Activated naive CD8-positive, alpha-beta T cell treated with anti-CD3 and anti-CD28 coated beads, Interleukin-2, amount 10 ng/mL, durations not matched to agents 7 days and 5 days (primary cell): ENCODE measurements around the gene SKIDA1. TPM values are rescaled to one million over a fixed set of nuclear protein-coding genes. Genes with fewer than 3 reads are reported as not detected.
A peak's percentile ranks its signal among the peaks of the same experiment; 100 is the strongest.
"Not testable (repeated sequence)": the region's sequence is repeated elsewhere in the genome, so short reads cannot be mapped to it uniquely, and the experiment has no call there.

Experiments
- ATAC-seq: fragments of 150-1000 bp; cut with Tn5 transposase; one replicate; pipeline ENCODE4 v1.10.0; 2021; ENCODE audit warnings: low read depth, moderate library complexity
- POLR2A ChIA-PET: fragments of 350-600 bp; sonication (Branson Sonifier 250); formaldehyde crosslinking; loops from one replicate; lab custom pipeline; 2021; ENCODE audit warnings: antibody characterized with exemption; lab: Charles Lee
- DNase-seq: peaks from one replicate; pipeline ENCODE4 v3.0.0; 2021
- H3K27ac Mint-ChIP-seq: one replicate; pipeline ENCODE4 v1.8.0; 2022; ENCODE audit warnings: mild to moderate bottlenecking, mixed read lengths
- H3K27me3 Mint-ChIP-seq: one replicate; pipeline ENCODE4 v1.8.0; 2022; ENCODE audit warnings: mild to moderate bottlenecking, moderate library complexity, mixed read lengths
- H3K36me3 Mint-ChIP-seq: one replicate; pipeline ENCODE4 v1.8.0; 2021; ENCODE audit warnings: mild to moderate bottlenecking, mixed read lengths
- H3K4me1 Mint-ChIP-seq: one replicate; pipeline ENCODE4 v1.8.0; 2021; ENCODE audit warnings: mixed read lengths
- H3K4me3 Mint-ChIP-seq: one replicate; pipeline ENCODE4 v1.8.0; 2022; ENCODE audit warnings: mild to moderate bottlenecking, moderate library complexity, mixed read lengths
- H3K9me3 Mint-ChIP-seq: one replicate; pipeline ENCODE4 v1.8.0; 2021; ENCODE audit warnings: mixed read lengths
- total RNA-seq, 2 experiments: library from RNA; stranded (reverse); gene quantifications; one replicate each; pipeline ENCODE4 v1.2.3, GENCODE V29; 2021

SKIDA1 gene
- total RNA-seq, result under 1 TPM; 0.09 to 0.58 TPM

DNA sequence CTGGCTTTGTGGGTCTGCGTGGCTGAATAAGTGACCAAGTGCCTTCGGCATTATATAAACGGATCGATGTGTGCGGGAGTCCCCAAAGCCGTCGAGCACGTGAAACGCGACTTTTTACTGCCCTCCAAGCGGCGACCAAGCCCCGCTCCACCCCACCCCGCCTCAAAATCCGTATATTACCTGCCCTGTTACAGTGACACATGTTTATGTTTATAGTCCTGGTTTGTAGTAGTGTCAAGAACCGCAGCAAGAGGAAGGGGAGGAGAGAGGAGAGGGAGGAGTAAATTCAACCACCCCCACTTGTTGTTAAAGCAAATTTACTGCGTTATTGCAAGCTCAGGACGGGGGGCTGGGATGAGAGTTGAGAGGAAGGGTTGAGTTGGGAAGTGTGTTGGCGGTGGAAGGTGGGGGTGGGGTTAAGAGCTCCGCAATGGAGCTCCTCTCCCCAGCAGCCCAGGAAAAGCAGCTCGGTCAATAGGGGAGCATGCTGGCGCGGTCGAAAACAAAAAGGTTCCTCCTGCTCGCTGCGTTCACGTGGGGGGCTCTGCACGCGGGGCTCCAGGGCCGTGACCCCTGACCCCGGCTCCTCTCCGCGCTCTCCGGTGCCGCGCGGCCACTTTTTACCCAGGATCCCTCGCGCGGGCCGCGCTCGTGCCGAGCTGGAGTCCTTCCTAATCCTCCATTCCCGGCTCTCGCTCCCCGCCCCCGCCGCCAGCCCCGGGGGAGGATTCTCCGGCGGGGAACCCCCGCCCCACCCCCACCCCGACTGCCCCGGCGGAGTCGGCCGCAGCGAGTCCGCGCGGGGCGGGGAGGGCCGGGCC, at the start of gene SKIDA1:
TSS of gene SKIDA1 (minus strand) at position 316 of the 821 bp plus-strand sequence. CDS start 7,860 bp downstream, outside the sequence.
- POLR2A ChIA-PET, result interaction anchor here (0.6 to 1.2 kb wide), 6 partner anchors 11 to 1151 kb away, joined by 3 to 5 read pairs (median 3); no protein-coding TSS in a partner anchor
- peak within 1 kb of the TSS; percentile 99 for H3K27ac Mint-ChIP-seq
- H3K4me3 Mint-ChIP-seq, result peak within 1 kb of the TSS; percentile 97
- H3K27me3 Mint-ChIP-seq, result peaks cover 67% of the 10 kb centered on the region
- peak; percentile 63 for ATAC-seq
- no peaks in the 10 kb centered on the region for H3K9me3 Mint-ChIP-seq
- DNase-seq, result peak; percentile 79
- no peaks in the 10 kb centered on the region for H3K36me3 Mint-ChIP-seq
- peaks cover 23% of the 10 kb centered on the region for H3K4me1 Mint-ChIP-seq

DNA sequence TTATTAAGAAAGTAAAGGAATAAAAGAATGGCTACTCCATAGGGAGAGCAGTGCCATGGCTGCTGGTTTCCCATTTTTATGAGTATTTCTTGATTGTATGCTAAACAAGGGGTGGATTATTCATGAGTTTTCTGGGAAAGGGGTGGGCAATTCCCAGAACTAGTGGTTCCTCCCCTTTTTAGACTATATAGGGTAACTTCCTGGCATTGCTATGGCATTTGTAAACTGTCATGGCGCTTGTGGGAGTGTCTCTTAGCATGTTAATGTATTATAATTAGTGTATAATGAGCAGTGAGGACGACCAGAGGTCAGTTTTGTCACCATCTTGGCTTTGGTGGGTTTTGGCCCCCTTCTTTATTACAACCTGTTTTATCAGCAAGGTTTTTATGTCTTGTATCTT, 49.0 kb upstream of the SKIDA1 start:
- Mint-ChIP-seq H3K4me1 (peaks cover 27% of the 10 kb centered on the region), H3K36me3 (peaks cover 42% of the 10 kb centered on the region)
- H3K27me3 Mint-ChIP-seq, DNase-seq, H3K9me3 Mint-ChIP-seq, ATAC-seq, H3K4me3 Mint-ChIP-seq, H3K27ac Mint-ChIP-seq, POLR2A ChIA-PET: not testable (repeated sequence)

GRCh38 chr10:21572578-21572977, 47.1 kb upstream of the SKIDA1 start:
- H3K4me3 Mint-ChIP-seq, result no peak overlapping the region
- POLR2A ChIA-PET, result interaction anchor here (0.5 kb wide), 1 partner anchor 24 kb away, joined by 3 read pairs; no protein-coding TSS in a partner anchor

DNA sequence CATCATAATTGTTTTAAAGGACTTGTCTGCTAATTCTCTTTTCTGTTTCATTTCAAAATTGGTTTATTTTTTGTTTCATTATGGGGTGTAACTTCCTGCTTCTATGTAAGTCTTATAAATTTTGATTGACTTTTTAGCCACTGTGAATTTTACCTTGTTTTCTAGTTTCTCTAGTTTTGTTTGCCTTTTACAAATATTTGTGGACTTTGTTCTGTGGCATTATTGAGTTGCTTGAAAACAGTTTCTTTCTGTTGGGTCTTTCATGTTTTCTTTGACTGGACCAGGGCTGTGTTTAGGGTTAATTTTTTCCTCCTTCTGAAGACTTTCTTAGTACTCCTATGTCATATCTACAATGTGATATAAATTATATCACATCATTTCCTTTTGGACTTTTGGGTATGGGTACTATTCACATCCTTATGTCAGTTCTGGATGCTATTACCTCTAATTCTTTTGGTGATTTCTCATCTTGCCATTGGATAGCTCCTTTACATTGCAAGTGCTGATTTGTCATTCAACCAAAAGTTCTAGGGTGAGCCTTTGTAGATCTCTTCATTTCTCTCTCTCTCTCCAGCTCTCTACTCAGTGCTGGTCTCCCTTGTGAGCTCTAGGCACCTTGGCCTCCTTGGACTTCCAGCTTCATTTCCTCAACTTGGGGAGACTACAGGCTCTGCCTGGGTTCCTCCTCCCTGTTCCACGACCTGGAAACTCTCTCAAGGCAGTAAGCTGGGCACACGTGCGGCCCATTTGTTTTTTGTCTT, 45.5 kb upstream of the SKIDA1 start:
- H3K27me3 Mint-ChIP-seq, result no peaks in the 10 kb centered on the region
- POLR2A ChIA-PET, result no interaction called here
- H3K4me3 Mint-ChIP-seq, result no peak overlapping the region
- H3K4me1 Mint-ChIP-seq, result peaks cover 29% of the 10 kb centered on the region
- DNase-seq (no peak), ATAC-seq (no peak)
- H3K27ac Mint-ChIP-seq, result peak overlapping the region; percentile 4
- no peaks in the 10 kb centered on the region for H3K9me3 Mint-ChIP-seq
- H3K36me3 Mint-ChIP-seq, result peaks cover 47% of the 10 kb centered on the region

More at GRCh38 chr10:21572578-21572977, 47.1 kb upstream of the SKIDA1 start:
- H3K9me3 Mint-ChIP-seq, result no peaks in the 10 kb centered on the region
- H3K36me3 Mint-ChIP-seq, result peaks cover 46% of the 10 kb centered on the region
- no peak for ATAC-seq
- H3K27ac Mint-ChIP-seq, result no peak overlapping the region
- H3K4me1 Mint-ChIP-seq, result peaks cover 24% of the 10 kb centered on the region
- DNase-seq, result no peak
- no peaks in the 10 kb centered on the region for H3K27me3 Mint-ChIP-seq

GRCh38 chr10:21558984-21559383, 33.5 kb upstream of the SKIDA1 start:
- DNase-seq, H3K27ac Mint-ChIP-seq, H3K4me3 Mint-ChIP-seq, H3K9me3 Mint-ChIP-seq, ATAC-seq, H3K4me1 Mint-ChIP-seq, H3K27me3 Mint-ChIP-seq, POLR2A ChIA-PET: not testable (repeated sequence)
- H3K36me3 Mint-ChIP-seq, result peaks cover 43% of the 10 kb centered on the region

- Mint-ChIP-seq H3K4me1 (peaks cover 8% of the 10 kb centered on the region), H3K9me3 (no peaks in the 10 kb centered on the region), H3K27ac (no peak overlapping the region), H3K36me3 (peaks cover 49% of the 10 kb centered on the region), H3K4me3 (no peak overlapping the region), H3K27me3 (no peaks in the 10 kb centered on the region)
- DNase-seq (no peak), ATAC-seq (no peak)
- POLR2A ChIA-PET, result no interaction called here
These were observed 31.0 kb upstream of the SKIDA1 start for GRCh38 chr10:21556527-21556926.

- H3K4me3 Mint-ChIP-seq, result no peak overlapping the region
- DNase-seq (no peak), ATAC-seq (no peak)
- peaks cover 45% of the 10 kb centered on the region for H3K36me3 Mint-ChIP-seq
- no peaks in the 10 kb centered on the region for H3K27me3 Mint-ChIP-seq
- H3K4me1 Mint-ChIP-seq, result peaks cover 5% of the 10 kb centered on the region
- no peaks in the 10 kb centered on the region for H3K9me3 Mint-ChIP-seq
- H3K27ac Mint-ChIP-seq, result no peak overlapping the region
- POLR2A ChIA-PET, result no interaction called here
These were observed 27.2 kb upstream of the SKIDA1 start for GRCh38 chr10:21552638-21553037.

- no peak overlapping the region for H3K27ac Mint-ChIP-seq
- peaks cover 3% of the 10 kb centered on the region for H3K4me1 Mint-ChIP-seq
These were observed 21.8 kb upstream of the SKIDA1 start for GRCh38 chr10:21547246-21547645.

DNA sequence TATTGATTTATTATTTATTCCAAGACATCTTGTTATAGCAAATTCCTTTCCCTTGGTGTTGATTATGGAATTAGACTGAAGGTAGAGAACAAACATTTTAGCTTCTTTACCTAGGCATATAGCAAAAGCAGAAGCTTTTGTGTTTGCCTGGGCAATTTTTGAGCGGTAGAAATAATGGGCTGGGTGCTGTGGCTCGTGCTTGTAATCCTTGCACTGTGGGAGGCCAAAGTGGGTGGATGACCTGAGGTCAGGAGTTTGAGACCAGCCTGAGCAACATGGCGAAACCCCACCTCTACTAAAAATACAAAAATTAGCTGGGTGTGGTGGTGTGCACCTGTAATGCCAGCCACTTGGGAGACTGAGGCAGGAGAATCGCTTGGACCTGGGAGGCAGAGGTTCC, 15.2 kb upstream of the SKIDA1 start:
- POLR2A ChIA-PET, H3K4me3 Mint-ChIP-seq: not testable (repeated sequence)

More at GRCh38 chr10:21547246-21547645, 21.8 kb upstream of the SKIDA1 start:
- Mint-ChIP-seq H3K36me3 (peaks cover 49% of the 10 kb centered on the region), H3K27me3 (no peaks in the 10 kb centered on the region), H3K4me3 (no peak overlapping the region), H3K9me3 (no peaks in the 10 kb centered on the region)
- ATAC-seq, result no peak
- POLR2A ChIA-PET, result no interaction called here
- DNase-seq, result no peak

DNA sequence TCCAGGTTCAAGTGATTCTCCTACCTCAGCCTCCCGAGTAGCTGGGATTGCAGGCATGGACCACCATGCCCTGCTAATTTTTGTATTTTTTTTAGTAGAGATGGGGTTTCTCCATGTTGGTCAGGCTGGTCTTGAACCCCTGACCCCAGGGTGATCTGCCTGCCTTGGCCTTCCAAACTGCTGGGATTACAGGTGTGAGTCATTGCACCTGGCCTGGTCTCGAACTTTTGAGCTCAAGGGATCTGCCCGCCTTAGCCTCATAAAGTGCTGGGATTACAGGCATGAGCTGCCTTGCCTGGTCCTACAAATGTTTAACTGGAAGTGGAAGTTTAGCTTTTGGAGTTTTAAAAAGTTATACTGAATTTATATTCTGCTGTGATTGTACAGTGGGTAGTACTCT, 11.4 kb upstream of the SKIDA1 start:
- Mint-ChIP-seq H3K4me3 (peak overlapping the region; percentile 6), H3K4me1 (peaks cover 16% of the 10 kb centered on the region), H3K27ac (no peak overlapping the region), H3K27me3 (no peaks in the 10 kb centered on the region), H3K9me3 (no peaks in the 10 kb centered on the region), H3K36me3 (peaks cover 22% of the 10 kb centered on the region)
- ATAC-seq, result no peak
- POLR2A ChIA-PET, result no interaction called here
- no peak for DNase-seq

More for the DNA sequence above, 15.2 kb upstream of the SKIDA1 start:
- H3K27ac Mint-ChIP-seq, DNase-seq, H3K27me3 Mint-ChIP-seq, H3K4me1 Mint-ChIP-seq, ATAC-seq, H3K9me3 Mint-ChIP-seq: not testable (repeated sequence)
- peaks cover 43% of the 10 kb centered on the region for H3K36me3 Mint-ChIP-seq

DNA sequence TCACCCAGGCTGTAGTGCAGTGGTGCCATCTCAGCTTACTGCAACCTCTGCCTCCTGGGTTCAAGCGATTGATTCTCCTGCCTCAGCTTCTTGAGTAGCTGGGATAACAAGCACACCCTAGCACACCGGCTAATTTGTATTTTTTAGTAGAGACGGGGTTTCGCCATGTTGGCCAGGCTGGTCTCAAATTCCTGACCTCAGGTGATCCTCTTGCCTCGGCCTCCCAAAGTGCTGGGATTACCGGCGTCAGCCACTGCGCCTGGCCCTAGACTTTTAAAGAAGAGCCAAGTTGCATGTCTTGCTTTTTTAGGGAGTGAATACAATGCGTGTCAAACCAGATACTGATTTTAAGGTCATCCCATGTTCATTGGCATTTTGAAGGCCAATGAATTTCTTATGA, 10.5 kb upstream of the SKIDA1 start:
- ATAC-seq, H3K27me3 Mint-ChIP-seq, DNase-seq, H3K9me3 Mint-ChIP-seq, H3K4me3 Mint-ChIP-seq, POLR2A ChIA-PET, H3K27ac Mint-ChIP-seq: not testable (repeated sequence)
- H3K4me1 Mint-ChIP-seq, result peaks cover 16% of the 10 kb centered on the region
- peaks cover 17% of the 10 kb centered on the region for H3K36me3 Mint-ChIP-seq

DNA sequence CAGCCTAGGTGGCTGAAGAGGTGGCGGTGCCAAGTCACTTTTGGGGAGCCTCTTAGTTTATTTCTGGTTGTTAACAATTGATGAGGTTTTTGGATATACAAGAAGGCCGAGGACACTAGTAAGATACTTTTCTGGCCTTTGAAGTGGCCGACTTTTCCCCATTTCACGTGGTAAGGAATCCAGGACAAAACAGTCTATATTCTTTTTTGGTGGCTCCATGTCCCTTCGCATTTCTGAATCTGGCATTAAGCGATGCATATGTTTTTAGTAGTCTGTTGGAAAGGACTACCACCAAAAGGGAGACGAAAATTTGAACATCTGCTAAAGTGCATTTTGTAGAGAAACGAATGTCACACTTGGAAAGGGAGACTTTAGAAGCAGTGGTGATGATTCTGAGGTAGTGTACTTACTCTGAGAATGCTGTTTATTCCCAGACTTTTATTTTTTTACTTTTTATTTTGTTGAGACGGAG, 10.0 kb upstream of the SKIDA1 start:
- POLR2A ChIA-PET, result no interaction called here
- Mint-ChIP-seq H3K9me3 (no peaks in the 10 kb centered on the region), H3K27ac (peak overlapping the region; percentile 73), H3K4me1 (peaks cover 16% of the 10 kb centered on the region), H3K27me3 (peaks cover 4% of the 10 kb centered on the region), H3K36me3 (peaks cover 15% of the 10 kb centered on the region), H3K4me3 (peak overlapping the region; percentile 70)
- no peak for DNase-seq
- no peak for ATAC-seq
